ENCODE results near the gene ACP7. TPM values are rescaled to one million over a fixed set of nuclear protein-coding genes. Genes with fewer than 3 reads are reported as not detected.
A peak's percentile ranks its signal among the peaks of the same experiment; 100 is the strongest.

The ACP7 gene
- total and polyA plus RNA-seq, 2 of the 8 experiments (the other 6 are each of a cell fraction or from before 2014, with no cell fraction given), result 0.27 to 0.50 TPM

- peaks cover 3 to 36% (median 28%) of the 10 kb centered on the region in 4 experiments for H3K27me3 ChIP-seq (replicated peaks in 1 of 4; ENCODE audit: control insufficient read depth in 3 of 4, extremely low read depth in 1 of 4, insufficient read depth in 3 of 4, low read length in 3 of 4)
Observed at GRCh38 chr19:39084732-39085080, 538 bp downstream of the ACP7 start.

More at GRCh38 chr19:39084732-39085080, 538 bp downstream of the ACP7 start:
- Histone ChIP-seq H3K4ac (replicated peaks; ENCODE audit: insufficient read length, low read depth, low read length) (no peak overlapping the region), H3K23me2 (ENCODE audit: low read depth, low read length) (peaks cover 4% of the 10 kb centered on the region; the same call in 1 of the 2 replicates), H3K23ac (ENCODE audit: insufficient read length) (no peak overlapping the region), H4K91ac (replicated peaks; ENCODE audit: insufficient read length, low read length) (no peak overlapping the region), H4K20me1 (replicated peaks in 1 of 2; ENCODE audit: control insufficient read depth in 1 of 2, insufficient read depth in 2 of 2, low read length in 2 of 2) (no peaks in the 10 kb centered on the region), H3K36me3 (ENCODE audit: control insufficient read depth in 2 of 4, insufficient read depth in 4 of 4, low read length in 3 of 4) (no peaks in the 10 kb centered on the region), H2BK20ac (ENCODE audit: low read length) (peak overlapping the region; percentile 90; the same call in 1 of the 2 replicates), H3K9ac (replicated peaks in 1 of 4; ENCODE audit: extremely low read depth in 1 of 4, low read depth in 3 of 4, low read length in 3 of 4) (no peak overlapping the region), H2BK5ac (ENCODE audit: low read depth, low read length) (no peak overlapping the region), H4K5ac (ENCODE audit: insufficient read length, low read depth, low read length) (no peak overlapping the region), H2AFZ (ENCODE audit: low read length) (peak overlapping the region; percentile 82; the same call in 1 of the 2 replicates), H2BK12ac (ENCODE audit: low read depth, low read length) (peak overlapping the region; percentile 60; the same call in 1 of the 2 replicates), H3K4me2 (ENCODE audit: insufficient read depth in 1 of 2, low read depth in 2 of 2, low read length in 2 of 2) (peak overlapping the region; percentile 60 to 85), H3K27ac (ENCODE audit: low read depth, low read length) (no peak overlapping the region), H2BK15ac (ENCODE audit: low read length) (peak overlapping the region; percentile 61), H2AK5ac (ENCODE audit: low read depth, low read length) (0 out of 2 replicates have a peak overlapping the region, but pooled peaks have one; percentile 9), H4K8ac (ENCODE audit: extremely low read depth, insufficient read depth, low read length) (no peak overlapping the region), H3K18ac (ENCODE audit: extremely low read depth, low read length) (no peak overlapping the region; the same call in 1 of the 2 replicates), H3K56ac (replicated peaks; ENCODE audit: insufficient read length, low read depth, low read length) (no peak overlapping the region), H2BK120ac (replicated peaks; ENCODE audit: low read depth, low read length) (no peak overlapping the region), H3K79me1 (ENCODE audit: low read depth, low read length) (no peaks in the 10 kb centered on the region), H3K79me2 (ENCODE audit: control insufficient read depth in 1 of 2, insufficient read depth in 2 of 2, low read length in 2 of 2) (no peaks in the 10 kb centered on the region), H3K14ac (ENCODE audit: insufficient read length) (no peak overlapping the region), H3K4me1 (replicated peaks in 1 of 4; ENCODE audit: control insufficient read depth in 3 of 4, insufficient read depth in 4 of 4, low read length in 3 of 4) (peaks cover 0 to 8% (median 2%) of the 10 kb centered on the region in 4 experiments; a peak in 3 of 7 replicates), H3K9me3 (ENCODE audit: insufficient read depth in 2 of 2, low read depth in 1 of 2, low read length in 1 of 2) (no peaks in the 10 kb centered on the region), H3K4me3 (ENCODE audit: extremely low read depth in 1 of 4, insufficient read depth in 2 of 4, low read depth in 3 of 4, low read length in 4 of 4) (peak overlapping the region; percentile 46 to 63 (median 56); a peak in 7 of 8 replicates)
- ChIA-PET CTCF (ENCODE audit: partially characterized antibody) (interaction anchor here (1.5 to 2.8 kb wide), 2 partner anchors 25 to 32 kb away, joined by 3 to 7 read pairs; no protein-coding TSS in a partner anchor), POLR2A (ENCODE audit: partially characterized antibody) (interaction anchor here (0.5 to 2.5 kb wide), 6 partner anchors 9 to 306 kb away, joined by 3 to 7 read pairs (median 4); partner anchors contain the start of genes PAF1 and SYCN)
- 37% methylated on average over 7 of the region's 7 CpGs; no CpG with 5 or more reads in 1 of the 2 experiments for WGBS, 2 experiments (ENCODE audit: extremely low coverage in 1 of 2, insufficient coverage in 1 of 2, insufficient read length in 1 of 2, insufficient replicate concordance in 2 of 2, low coverage in 1 of 2, low lambda C conversion rate in 2 of 2, missing lambda C conversion rate in 1 of 2)
- TF ChIP-seq SIN3A (conservative IDR thresholded peaks at IDR 0.05 in 1 of 2, IDR thresholded peaks at IDR 0.05 in 1 of 2; ENCODE audit: low read depth in 1 of 2, low read length in 2 of 2) (0 out of 4 replicates have a peak, but pooled peaks of 1 of the 2 experiments have one; percentile 3), ZNF274 (IDR thresholded peaks at IDR 0.05; ENCODE audit: borderline replicate concordance, extremely low read depth, low read length) (no peak)
- DNase-seq (ENCODE audit: low read depth in 1 of 2, low spot score in 2 of 2) (peak in 1 of 2 experiments; percentile 64), FAIRE-seq (no peak)
